GM12878 (cell line): ENCODE measurements around the gene CNTN4. TPM values are rescaled to one million over a fixed set of nuclear protein-coding genes. Genes with fewer than 3 reads are reported as not detected.

ENCODE experiments used
- ATAC-seq: fragments of 200-7000 bp; cut with Tn5 transposase; 3 replicates; pipeline ENCODE4 v1.9.1; 2020; ENCODE audit warnings: mild to moderate bottlenecking, moderate library complexity
- BruUV-seq: library from RNA; stranded (reverse); fragments of 400-500 nt; replicated peaks from 2 replicates; lab custom pipeline; 2021; lab: Mats Ljungman, UMichigan
- CTCF ChIA-PET: fragments of 300-600 bp; sonication (Branson Sonifier 250); formaldehyde crosslinking; extraction: SDS; loops from one replicate; lab custom pipeline; 2021; ENCODE audit warnings: inconsistent platforms; lab: Yijun Ruan, JAX
- POLR2A ChIA-PET: fragments of 350-600 bp; formaldehyde crosslinking; extraction: SDS; loops from one replicate; lab custom pipeline; 2021; ENCODE audit warnings: inconsistent platforms; lab: Charles Lee
- RAD21 ChIA-PET: fragments of 300-600 bp; sonication (Branson Sonifier 250); formaldehyde crosslinking; loops from one replicate; lab custom pipeline; 2023; ENCODE audit warnings: antibody characterized with exemption; ENCODE audit not compliant: unreplicated experiment; lab: Charles Lee
- SMC1A ChIA-PET: fragments of 300-600 bp; sonication (Branson Sonifier 250); formaldehyde crosslinking; loops from one replicate; lab custom pipeline; 2023; ENCODE audit not compliant: unreplicated experiment, uncharacterized antibody; lab: Charles Lee
- DNase-seq: peaks from one replicate; pipeline ENCODE4 v3.0.0-alpha.2; 2011; ENCODE audit warnings: low read depth, low spot score
- FAIRE-seq: peaks from 3 replicates; lab custom pipeline; 2011; peaks lifted over from hg19 to GRCh38; lab: Jason Lieb, UNC
- H2AFZ ChIP-seq: 2 replicates; pipeline ENCODE4 v1.6.0; 2011; ENCODE audit warnings: low read depth, low read length, control low read depth; ENCODE audit not compliant: control insufficient read depth
- H3K27ac ChIP-seq: 2 replicates; pipeline ENCODE4 v1.5.1; 2011; ENCODE audit warnings: control low read depth; ENCODE audit not compliant: control insufficient read depth, insufficient read depth
- H3K27me3 ChIP-seq, 2 experiments: replicated peaks in 1 of 2; 2 replicates each; pipeline versions ENCODE4 v1.6.0 to v1.6.1; 2011; ENCODE audit warnings: low read length in 1 of 2; ENCODE audit not compliant: control insufficient read depth in 2 of 2, insufficient read depth in 2 of 2
- H3K36me3 ChIP-seq, 2 experiments: 2 replicates each; pipeline ENCODE4 v1.5.1; 2011; ENCODE audit warnings: low read length in 1 of 2; ENCODE audit not compliant: control insufficient read depth in 2 of 2, insufficient read depth in 2 of 2
- H3K4me1 ChIP-seq: 2 replicates; pipeline ENCODE4 v1.6.1; 2011; ENCODE audit warnings: mild to moderate bottlenecking, low read length, moderate library complexity, mixed read lengths; ENCODE audit not compliant: control insufficient read depth, insufficient read depth
- H3K4me2 ChIP-seq: 2 replicates; pipeline ENCODE4 v1.6.0; 2011; ENCODE audit warnings: control low read depth; ENCODE audit not compliant: control insufficient read depth, insufficient read depth
- H3K4me3 ChIP-seq: fragments of 200-600 bp; sonication (generic); 2 replicates; pipeline ENCODE4 v1.5.1; 2016
- H3K79me2 ChIP-seq: 2 replicates; pipeline ENCODE4 v1.6.0; 2011; ENCODE audit warnings: low read length; ENCODE audit not compliant: control insufficient read depth, insufficient read depth
- H3K9ac ChIP-seq: 2 replicates; pipeline ENCODE4 v1.8.0; 2011; ENCODE audit warnings: low read length, control low read depth, mixed read lengths; ENCODE audit not compliant: control insufficient read depth, insufficient read depth
- H3K9me3 ChIP-seq: replicated peaks from 3 replicates; pipeline ENCODE4 v1.5.1; 2011; ENCODE audit warnings: mild to moderate bottlenecking, low read length; ENCODE audit not compliant: control insufficient read depth, insufficient read depth
- H4K20me1 ChIP-seq: 2 replicates; pipeline ENCODE4 v1.6.0; 2011; ENCODE audit not compliant: control insufficient read depth, insufficient read depth
- ETV6 ChIP-seq, 2 experiments: fragments of 450-650 bp in 1 of 2; IDR thresholded peaks in 1 of 2; conservative IDR thresholded peaks in 1 of 2; 2 replicates each; pipeline ENCODE4 v1.6.1; 2014; ENCODE audit warnings: antibody characterized with exemption in 1 of 2, borderline replicate concordance in 1 of 2, low read depth in 1 of 2, mild to moderate bottlenecking in 1 of 2, moderate library complexity in 1 of 2
- RAD51 ChIP-seq: fragments of 450-650 bp; IDR thresholded peaks from 2 replicates; pipeline ENCODE4 v1.6.1; 2016; ENCODE audit warnings: moderate library complexity, mild to moderate bottlenecking, inconsistent platforms
- TCF7 ChIP-seq: IDR thresholded peaks from 2 replicates; pipeline ENCODE4 v1.6.1; 2014; ENCODE audit warnings: antibody characterized with exemption, borderline replicate concordance
- ZNF622 ChIP-seq: fragments of 450-650 bp; IDR thresholded peaks from 2 replicates; pipeline ENCODE4 v1.6.1; 2017; ENCODE audit warnings: mild to moderate bottlenecking, inconsistent platforms
- WGBS: methylation state at CpG from one replicate; pipeline ENCODE4 v1.1.6; 2016; ENCODE audit warnings: low lambda C conversion rate; ENCODE audit not compliant: insufficient replicate concordance, insufficient coverage; ENCODE audit errors: missing lambda C conversion rate; 5-methylcytosine and 5-hydroxymethylcytosine counted together
- in situ Hi-C: fragments of 300-500 bp; cut with MboI; formaldehyde crosslinking; loops from 9 replicates; pipeline ENCODE4 v1.14.3; 2018; ENCODE audit warnings: mixed read lengths
- intact Hi-C: fragments of 100-400 bp; cut with micrococcal nuclease; formaldehyde crosslinking; loops from one replicate; pipeline ENCODE4 v1.14.2; 2022; ENCODE audit not compliant: unreplicated experiment
- polyA plus RNA-seq, 11 experiments: library from polyadenylated mRNA; depleted of rRNA in 4 of 11; unstranded in 6 of 11; stranded (reverse) in 5 of 11; fragments of >200 nt; fragmentation: Nextera tagmentation in 4 of 11; fragmentation: Illumina TruSeq in 1 of 11; extraction: Ambion mirVana in 4 of 11; extraction: Trizol in 1 of 11; gene quantifications; 1 replicate in 1 of 11; 2 replicates in 10 of 11; pipeline versions ENCODE4 v1.2.1 to v1.2.3, GENCODE V29; 2011 to 2016; ENCODE audit warnings: inconsistent platforms in 2 of 11, missing spikeins in 2 of 11, low read depth in 1 of 11
- total RNA-seq, 4 experiments: library from RNA; depleted of rRNA in 3 of 4; stranded (reverse); fragments of >200 nt in 3 of 4; fragmentation: Illumina TruSeq in 1 of 4; extraction: Trizol in 1 of 4; gene quantifications; 2 replicates each; pipeline versions ENCODE4 v1.2.1 to v1.2.3, GENCODE V29; 2013 to 2021
- TF ChIP-seq, protein P1 (sequence below): fragments of 450-650 bp; IDR thresholded peaks from 2 replicates; pipeline ENCODE4 v1.6.1; 2016; ENCODE audit warnings: mild to moderate bottlenecking, moderate library complexity, borderline replicate concordance
- TF ChIP-seq, protein P2 (sequence below): fragments of 450-650 bp; IDR thresholded peaks from 2 replicates; pipeline ENCODE4 v1.6.1; 2017; ENCODE audit warnings: borderline replicate concordance
- TF ChIP-seq, protein P3 (sequence below), 3 experiments: IDR thresholded peaks in 2 of 3; conservative IDR thresholded peaks in 1 of 3; 2 replicates each; pipeline ENCODE4 v1.5.1; 2011; ENCODE audit warnings: low read depth in 3 of 3, low read length in 3 of 3, mild to moderate bottlenecking in 3 of 3, control low read depth in 2 of 3, moderate library complexity in 2 of 3, inconsistent platforms in 1 of 3, mixed read lengths in 1 of 3; ENCODE audit not compliant: control insufficient read depth in 2 of 3, insufficient read depth in 1 of 3; ENCODE audit errors: extremely low read depth in 1 of 3
- TF ChIP-seq, protein P4 (sequence below): fragments of 450-650 bp; IDR thresholded peaks from 2 replicates; pipeline ENCODE4 v1.6.1; 2017; ENCODE audit warnings: low read depth, mild to moderate bottlenecking, moderate library complexity
- TF ChIP-seq, protein P5 (sequence below): IDR thresholded peaks from 2 replicates; pipeline ENCODE4 v1.6.1; 2012; ENCODE audit warnings: mild to moderate bottlenecking, low read depth, low read length

CNTN4 gene
- total and polyA plus RNA-seq, 10 of the 15 experiments (the other 5 are each of a cell fraction or from before 2014, with no cell fraction given) = 0.05 to 0.43 (median 0.15) TPM; not detected in 1

DNA sequence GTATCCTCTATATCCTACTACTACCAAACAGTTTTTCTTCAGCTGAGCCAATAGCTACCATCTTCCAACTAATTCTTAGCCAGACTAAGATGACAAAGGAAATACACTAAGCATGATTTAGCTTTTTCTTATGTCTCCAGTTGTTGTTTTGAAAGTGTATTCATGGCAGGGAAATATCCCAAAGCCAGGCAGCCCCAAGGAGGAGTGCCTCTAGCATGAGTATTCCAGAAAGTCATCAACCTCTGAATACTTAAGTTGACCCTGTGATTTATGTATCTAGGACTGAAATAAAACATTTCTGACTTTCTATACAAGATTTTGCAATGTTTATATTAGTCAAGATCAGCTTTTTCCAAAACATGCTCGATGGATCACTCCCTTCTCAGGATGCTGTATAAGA lies 562.4 kb downstream of the CNTN4 start (continued):
- TF ChIP-seq ZNF622 = no peak
- no peak for TF ChIP-seq TCF7
- no peak for TF ChIP-seq ETV6 (conservative IDR thresholded peaks at IDR 0.05 in 1 of 2, IDR thresholded peaks at IDR 0.05 in 1 of 2; ENCODE audit: borderline replicate concordance in 1 of 2, low read depth in 1 of 2)

DNA sequence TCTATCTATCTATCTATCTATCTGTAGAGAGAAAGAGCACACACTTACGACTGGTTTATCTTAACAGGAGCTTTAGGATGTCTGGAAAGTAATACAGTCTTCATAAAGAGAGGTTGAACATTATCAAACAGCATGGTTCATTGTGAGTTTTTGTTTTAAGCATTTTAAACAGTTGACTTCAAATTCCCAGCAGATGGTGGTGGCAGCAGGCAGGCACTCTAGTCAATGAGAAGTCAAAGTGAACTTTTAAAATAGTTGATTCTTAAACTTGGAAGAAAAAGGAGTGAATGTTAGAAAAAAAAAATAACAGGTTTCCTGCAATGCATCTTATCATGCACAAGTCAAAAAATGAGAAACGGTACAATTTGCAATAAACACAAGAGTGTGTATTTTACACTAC lies 578.8 kb downstream of the CNTN4 start:
- POLR2A ChIA-PET = no interaction called here
- no peaks in the 10 kb centered on the region for H3K36me3 ChIP-seq
- SMC1A ChIA-PET = no interaction called here
- no peaks in the 10 kb centered on the region for H4K20me1 ChIP-seq
- no peak overlapping the region for H3K4me3 ChIP-seq
- FAIRE-seq (no peak), DNase-seq (no peak), ATAC-seq (no peak)
- no peaks in the 10 kb centered on the region for H3K79me2 ChIP-seq
- H2AFZ ChIP-seq = no peak overlapping the region
- intact Hi-C loops = no loop called here
- no peak overlapping the region for H3K4me2 ChIP-seq
- no peaks in the 10 kb centered on the region for H3K4me1 ChIP-seq
- RAD21 ChIA-PET = no interaction called here
- BruUV-seq = no TSS peak
- H3K9ac ChIP-seq = no peak overlapping the region
- H3K27me3 ChIP-seq = no peaks in the 10 kb centered on the region; a peak in 1 of 4 replicates
- no peaks in the 10 kb centered on the region; the same call in 1 of the 3 replicates for H3K9me3 ChIP-seq
- in situ Hi-C loops = no loop called here
- 0% methylated on average over 2 of the region's 2 CpGs for WGBS
- H3K27ac ChIP-seq = no peak overlapping the region
- CTCF ChIA-PET = no interaction called here
- TF ChIP-seq, protein P1, sequence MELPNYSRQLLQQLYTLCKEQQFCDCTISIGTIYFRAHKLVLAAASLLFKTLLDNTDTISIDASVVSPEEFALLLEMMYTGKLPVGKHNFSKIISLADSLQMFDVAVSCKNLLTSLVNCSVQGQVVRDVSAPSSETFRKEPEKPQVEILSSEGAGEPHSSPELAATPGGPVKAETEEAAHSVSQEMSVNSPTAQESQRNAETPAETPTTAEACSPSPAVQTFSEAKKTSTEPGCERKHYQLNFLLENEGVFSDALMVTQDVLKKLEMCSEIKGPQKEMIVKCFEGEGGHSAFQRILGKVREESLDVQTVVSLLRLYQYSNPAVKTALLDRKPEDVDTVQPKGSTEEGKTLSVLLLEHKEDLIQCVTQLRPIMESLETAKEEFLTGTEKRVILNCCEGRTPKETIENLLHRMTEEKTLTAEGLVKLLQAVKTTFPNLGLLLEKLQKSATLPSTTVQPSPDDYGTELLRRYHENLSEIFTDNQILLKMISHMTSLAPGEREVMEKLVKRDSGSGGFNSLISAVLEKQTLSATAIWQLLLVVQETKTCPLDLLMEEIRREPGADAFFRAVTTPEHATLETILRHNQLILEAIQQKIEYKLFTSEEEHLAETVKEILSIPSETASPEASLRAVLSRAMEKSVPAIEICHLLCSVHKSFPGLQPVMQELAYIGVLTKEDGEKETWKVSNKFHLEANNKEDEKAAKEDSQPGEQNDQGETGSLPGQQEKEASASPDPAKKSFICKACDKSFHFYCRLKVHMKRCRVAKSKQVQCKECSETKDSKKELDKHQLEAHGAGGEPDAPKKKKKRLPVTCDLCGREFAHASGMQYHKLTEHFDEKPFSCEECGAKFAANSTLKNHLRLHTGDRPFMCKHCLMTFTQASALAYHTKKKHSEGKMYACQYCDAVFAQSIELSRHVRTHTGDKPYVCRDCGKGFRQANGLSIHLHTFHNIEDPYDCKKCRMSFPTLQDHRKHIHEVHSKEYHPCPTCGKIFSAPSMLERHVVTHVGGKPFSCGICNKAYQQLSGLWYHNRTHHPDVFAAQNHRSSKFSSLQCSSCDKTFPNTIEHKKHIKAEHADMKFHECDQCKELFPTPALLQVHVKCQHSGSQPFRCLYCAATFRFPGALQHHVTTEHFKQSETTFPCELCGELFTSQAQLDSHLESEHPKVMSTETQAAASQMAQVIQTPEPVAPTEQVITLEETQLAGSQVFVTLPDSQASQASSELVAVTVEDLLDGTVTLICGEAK = no peak
- TF ChIP-seq, protein P2, sequence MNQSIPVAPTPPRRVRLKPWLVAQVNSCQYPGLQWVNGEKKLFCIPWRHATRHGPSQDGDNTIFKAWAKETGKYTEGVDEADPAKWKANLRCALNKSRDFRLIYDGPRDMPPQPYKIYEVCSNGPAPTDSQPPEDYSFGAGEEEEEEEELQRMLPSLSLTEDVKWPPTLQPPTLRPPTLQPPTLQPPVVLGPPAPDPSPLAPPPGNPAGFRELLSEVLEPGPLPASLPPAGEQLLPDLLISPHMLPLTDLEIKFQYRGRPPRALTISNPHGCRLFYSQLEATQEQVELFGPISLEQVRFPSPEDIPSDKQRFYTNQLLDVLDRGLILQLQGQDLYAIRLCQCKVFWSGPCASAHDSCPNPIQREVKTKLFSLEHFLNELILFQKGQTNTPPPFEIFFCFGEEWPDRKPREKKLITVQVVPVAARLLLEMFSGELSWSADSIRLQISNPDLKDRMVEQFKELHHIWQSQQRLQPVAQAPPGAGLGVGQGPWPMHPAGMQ = no peak
- no peak for TF ChIP-seq RAD51
- TF ChIP-seq, protein P3, sequence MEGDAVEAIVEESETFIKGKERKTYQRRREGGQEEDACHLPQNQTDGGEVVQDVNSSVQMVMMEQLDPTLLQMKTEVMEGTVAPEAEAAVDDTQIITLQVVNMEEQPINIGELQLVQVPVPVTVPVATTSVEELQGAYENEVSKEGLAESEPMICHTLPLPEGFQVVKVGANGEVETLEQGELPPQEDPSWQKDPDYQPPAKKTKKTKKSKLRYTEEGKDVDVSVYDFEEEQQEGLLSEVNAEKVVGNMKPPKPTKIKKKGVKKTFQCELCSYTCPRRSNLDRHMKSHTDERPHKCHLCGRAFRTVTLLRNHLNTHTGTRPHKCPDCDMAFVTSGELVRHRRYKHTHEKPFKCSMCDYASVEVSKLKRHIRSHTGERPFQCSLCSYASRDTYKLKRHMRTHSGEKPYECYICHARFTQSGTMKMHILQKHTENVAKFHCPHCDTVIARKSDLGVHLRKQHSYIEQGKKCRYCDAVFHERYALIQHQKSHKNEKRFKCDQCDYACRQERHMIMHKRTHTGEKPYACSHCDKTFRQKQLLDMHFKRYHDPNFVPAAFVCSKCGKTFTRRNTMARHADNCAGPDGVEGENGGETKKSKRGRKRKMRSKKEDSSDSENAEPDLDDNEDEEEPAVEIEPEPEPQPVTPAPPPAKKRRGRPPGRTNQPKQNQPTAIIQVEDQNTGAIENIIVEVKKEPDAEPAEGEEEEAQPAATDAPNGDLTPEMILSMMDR (IDR thresholded peaks at IDR 0.05 in 2 of 3, conservative IDR thresholded peaks at IDR 0.05 in 1 of 3; ENCODE audit: control insufficient read depth in 2 of 3, extremely low read depth in 1 of 3, insufficient read depth in 1 of 3, low read depth in 3 of 3, low read length in 3 of 3) = no peak
- TF ChIP-seq, protein P4, sequence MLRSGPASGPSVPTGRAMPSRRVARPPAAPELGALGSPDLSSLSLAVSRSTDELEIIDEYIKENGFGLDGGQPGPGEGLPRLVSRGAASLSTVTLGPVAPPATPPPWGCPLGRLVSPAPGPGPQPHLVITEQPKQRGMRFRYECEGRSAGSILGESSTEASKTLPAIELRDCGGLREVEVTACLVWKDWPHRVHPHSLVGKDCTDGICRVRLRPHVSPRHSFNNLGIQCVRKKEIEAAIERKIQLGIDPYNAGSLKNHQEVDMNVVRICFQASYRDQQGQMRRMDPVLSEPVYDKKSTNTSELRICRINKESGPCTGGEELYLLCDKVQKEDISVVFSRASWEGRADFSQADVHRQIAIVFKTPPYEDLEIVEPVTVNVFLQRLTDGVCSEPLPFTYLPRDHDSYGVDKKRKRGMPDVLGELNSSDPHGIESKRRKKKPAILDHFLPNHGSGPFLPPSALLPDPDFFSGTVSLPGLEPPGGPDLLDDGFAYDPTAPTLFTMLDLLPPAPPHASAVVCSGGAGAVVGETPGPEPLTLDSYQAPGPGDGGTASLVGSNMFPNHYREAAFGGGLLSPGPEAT = no peak
- TF ChIP-seq, protein P5, sequence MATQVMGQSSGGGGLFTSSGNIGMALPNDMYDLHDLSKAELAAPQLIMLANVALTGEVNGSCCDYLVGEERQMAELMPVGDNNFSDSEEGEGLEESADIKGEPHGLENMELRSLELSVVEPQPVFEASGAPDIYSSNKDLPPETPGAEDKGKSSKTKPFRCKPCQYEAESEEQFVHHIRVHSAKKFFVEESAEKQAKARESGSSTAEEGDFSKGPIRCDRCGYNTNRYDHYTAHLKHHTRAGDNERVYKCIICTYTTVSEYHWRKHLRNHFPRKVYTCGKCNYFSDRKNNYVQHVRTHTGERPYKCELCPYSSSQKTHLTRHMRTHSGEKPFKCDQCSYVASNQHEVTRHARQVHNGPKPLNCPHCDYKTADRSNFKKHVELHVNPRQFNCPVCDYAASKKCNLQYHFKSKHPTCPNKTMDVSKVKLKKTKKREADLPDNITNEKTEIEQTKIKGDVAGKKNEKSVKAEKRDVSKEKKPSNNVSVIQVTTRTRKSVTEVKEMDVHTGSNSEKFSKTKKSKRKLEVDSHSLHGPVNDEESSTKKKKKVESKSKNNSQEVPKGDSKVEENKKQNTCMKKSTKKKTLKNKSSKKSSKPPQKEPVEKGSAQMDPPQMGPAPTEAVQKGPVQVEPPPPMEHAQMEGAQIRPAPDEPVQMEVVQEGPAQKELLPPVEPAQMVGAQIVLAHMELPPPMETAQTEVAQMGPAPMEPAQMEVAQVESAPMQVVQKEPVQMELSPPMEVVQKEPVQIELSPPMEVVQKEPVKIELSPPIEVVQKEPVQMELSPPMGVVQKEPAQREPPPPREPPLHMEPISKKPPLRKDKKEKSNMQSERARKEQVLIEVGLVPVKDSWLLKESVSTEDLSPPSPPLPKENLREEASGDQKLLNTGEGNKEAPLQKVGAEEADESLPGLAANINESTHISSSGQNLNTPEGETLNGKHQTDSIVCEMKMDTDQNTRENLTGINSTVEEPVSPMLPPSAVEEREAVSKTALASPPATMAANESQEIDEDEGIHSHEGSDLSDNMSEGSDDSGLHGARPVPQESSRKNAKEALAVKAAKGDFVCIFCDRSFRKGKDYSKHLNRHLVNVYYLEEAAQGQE = no peak
